Natural killer cell (primary cell): ENCODE measurements around the gene PEPD. TPM values are rescaled to one million over a fixed set of nuclear protein-coding genes. Genes with fewer than 3 reads are reported as not detected.

ENCODE experiments used
- ATAC-seq, 3 donors: fragments of 150-1000 bp in 2 of 3; fragments of 200-7000 bp in 1 of 3; cut with Tn5 transposase; 1 replicate in 1 of 3; 2 replicates in 2 of 3; pipeline ENCODE4 v1.10.0; 2021; ENCODE audit warnings: mild to moderate bottlenecking in 2 of 3, moderate library complexity in 2 of 3
- DNase-seq, 2 donors: peaks; one replicate each; pipeline versions ENCODE4 v3.0.0 to v3.0.0-alpha.2; 2013 to 2021; ENCODE audit warnings: mixed read lengths in 1 of 2
- H3K27ac ChIP-seq: one replicate; pipeline ENCODE4 v1.5.1; 2013; ENCODE audit warnings: mild to moderate bottlenecking, low read length
- H3K27me3 ChIP-seq: one replicate; pipeline ENCODE4 v1.6.1; 2013; ENCODE audit warnings: low read length; ENCODE audit not compliant: control insufficient read depth, insufficient read depth
- H3K36me3 ChIP-seq: one replicate; pipeline ENCODE4 v1.6.1; 2013; ENCODE audit warnings: low read length; ENCODE audit not compliant: control insufficient read depth, insufficient read depth
- H3K4me1 ChIP-seq: one replicate; pipeline ENCODE4 v1.6.1; 2013; ENCODE audit warnings: low read length; ENCODE audit not compliant: control insufficient read depth, insufficient read depth
- H3K4me3 ChIP-seq: one replicate; pipeline ENCODE4 v1.5.1; 2013; ENCODE audit warnings: low read length
- H3K9me3 ChIP-seq: one replicate; pipeline ENCODE4 v1.6.1; 2013; ENCODE audit warnings: low read length; ENCODE audit not compliant: control insufficient read depth, insufficient read depth
- H3K27ac Mint-ChIP-seq, 2 donors: one replicate each; pipeline ENCODE4 v1.8.0; 2022; ENCODE audit warnings: mild to moderate bottlenecking in 2 of 2, mixed read lengths in 2 of 2, moderate library complexity in 1 of 2
- H3K27me3 Mint-ChIP-seq, 2 donors: one replicate each; pipeline ENCODE4 v1.8.0; 2022; ENCODE audit warnings: low read depth in 2 of 2, mixed read lengths in 2 of 2
- H3K36me3 Mint-ChIP-seq: one replicate; pipeline ENCODE4 v1.8.0; 2022; ENCODE audit warnings: mixed read lengths
- H3K4me1 Mint-ChIP-seq, 2 donors: one replicate each; pipeline ENCODE4 v1.8.0; 2022; ENCODE audit warnings: mixed read lengths in 2 of 2
- H3K4me3 Mint-ChIP-seq: one replicate; pipeline ENCODE4 v1.8.0; 2022; ENCODE audit warnings: mild to moderate bottlenecking, moderate library complexity, mixed read lengths
- H3K9me3 Mint-ChIP-seq, 2 donors: one replicate each; pipeline ENCODE4 v1.8.0; 2022; ENCODE audit warnings: mixed read lengths in 2 of 2
- WGBS: methylation state at CpG from one replicate; pipeline ENCODE4 v1.1.7; 2013; ENCODE audit warnings: missing lambda C conversion rate; ENCODE audit not compliant: insufficient coverage; 5-methylcytosine and 5-hydroxymethylcytosine counted together
- intact Hi-C: fragments of 100-400 bp; cut with micrococcal nuclease; formaldehyde crosslinking; loops from one replicate; pipeline ENCODE4 v1.14.2; 2022
- total RNA-seq, 4 donors: library from RNA; stranded (reverse); fragments of 120-200 nt in 1 of 4; gene quantifications; one replicate each; pipeline versions ENCODE4 v1.2.3 to v1.2.4, GENCODE V29; 2013 to 2022
- TF ChIP-seq, protein P1 (sequence below): fragments of 200-600 bp; IDR thresholded peaks from one replicate; pipeline ENCODE4 v1.8.0; 2022; ENCODE audit warnings: antibody characterized with exemption

Gene PEPD
- total RNA-seq, 3 donors from 2014 or later (not counting 1 experiment from before 2014, with no cell fraction given), result 33.9 to 42.2 (median 40.9) TPM

DNA sequence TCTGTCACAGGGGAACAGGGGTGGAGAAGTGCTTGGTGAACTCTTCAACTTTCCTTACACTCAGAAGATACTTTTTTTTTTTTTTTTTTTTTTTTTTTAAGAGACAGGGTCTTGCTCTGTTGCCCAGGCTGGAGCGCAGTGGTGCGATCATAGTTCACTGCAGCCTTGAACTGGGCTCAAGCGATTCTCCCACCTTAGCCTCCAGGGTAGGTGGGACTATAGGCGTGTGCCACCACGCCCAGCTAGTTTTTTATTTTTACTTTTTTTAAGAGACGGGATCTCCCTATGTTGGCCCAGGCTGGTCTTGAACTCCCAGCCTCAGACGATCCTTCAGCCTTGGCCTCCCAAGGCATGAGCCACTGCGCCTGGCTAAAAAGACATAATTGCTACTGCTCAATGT is 136.6 kb downstream of the PEPD start:
- peaks cover 21% of the 10 kb centered on the region for H3K36me3 ChIP-seq
- intact Hi-C loops, result no loop called here

DNA sequence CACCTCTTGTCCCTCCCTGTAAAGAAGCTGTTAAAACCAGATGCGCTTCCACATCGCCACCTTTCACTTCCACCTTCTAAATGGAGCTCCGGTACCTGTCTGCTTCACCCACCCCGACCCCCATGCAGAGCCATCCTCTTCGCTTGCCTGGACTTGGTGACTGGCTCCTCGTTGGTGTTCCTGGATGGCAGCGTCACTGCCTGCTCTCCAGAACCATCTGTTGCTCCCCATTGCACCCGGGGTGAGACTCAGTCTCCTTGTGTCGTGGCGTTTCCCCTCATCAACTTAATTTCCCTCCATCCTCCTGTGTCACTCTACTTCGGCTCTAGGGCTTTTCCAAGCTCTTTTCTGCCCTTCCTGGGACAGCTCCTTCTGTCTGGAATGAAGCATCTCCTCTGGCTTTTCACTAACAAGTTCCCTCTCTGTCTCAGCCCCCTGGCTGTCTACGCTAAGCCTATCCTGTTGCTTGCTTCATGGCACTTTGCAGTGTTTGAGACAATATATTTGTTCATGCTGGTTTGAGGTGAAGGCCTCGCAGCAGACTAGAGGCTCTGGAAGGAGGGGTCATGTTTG is 137.8 kb downstream of the PEPD start:
- no peak overlapping the region for H3K4me3 ChIP-seq
- peaks cover 28% of the 10 kb centered on the region for H3K36me3 ChIP-seq
- H3K9me3 Mint-ChIP-seq, result no peaks in the 10 kb centered on the region
- no peaks in the 10 kb centered on the region for H3K27me3 ChIP-seq
- intact Hi-C loops, result no loop called here
- no peaks in the 10 kb centered on the region for H3K36me3 Mint-ChIP-seq
- no peaks in the 10 kb centered on the region for H3K27me3 Mint-ChIP-seq
- TF ChIP-seq, protein P1, sequence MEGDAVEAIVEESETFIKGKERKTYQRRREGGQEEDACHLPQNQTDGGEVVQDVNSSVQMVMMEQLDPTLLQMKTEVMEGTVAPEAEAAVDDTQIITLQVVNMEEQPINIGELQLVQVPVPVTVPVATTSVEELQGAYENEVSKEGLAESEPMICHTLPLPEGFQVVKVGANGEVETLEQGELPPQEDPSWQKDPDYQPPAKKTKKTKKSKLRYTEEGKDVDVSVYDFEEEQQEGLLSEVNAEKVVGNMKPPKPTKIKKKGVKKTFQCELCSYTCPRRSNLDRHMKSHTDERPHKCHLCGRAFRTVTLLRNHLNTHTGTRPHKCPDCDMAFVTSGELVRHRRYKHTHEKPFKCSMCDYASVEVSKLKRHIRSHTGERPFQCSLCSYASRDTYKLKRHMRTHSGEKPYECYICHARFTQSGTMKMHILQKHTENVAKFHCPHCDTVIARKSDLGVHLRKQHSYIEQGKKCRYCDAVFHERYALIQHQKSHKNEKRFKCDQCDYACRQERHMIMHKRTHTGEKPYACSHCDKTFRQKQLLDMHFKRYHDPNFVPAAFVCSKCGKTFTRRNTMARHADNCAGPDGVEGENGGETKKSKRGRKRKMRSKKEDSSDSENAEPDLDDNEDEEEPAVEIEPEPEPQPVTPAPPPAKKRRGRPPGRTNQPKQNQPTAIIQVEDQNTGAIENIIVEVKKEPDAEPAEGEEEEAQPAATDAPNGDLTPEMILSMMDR, result no peak
- H3K27ac ChIP-seq, result no peak overlapping the region
- peak overlapping the region in 1 of 2 donors; percentile 51 for H3K27ac Mint-ChIP-seq
- ATAC-seq (no peak), DNase-seq (no peak)
- WGBS, result 96% methylated on average over 13 of the region's 13 CpGs
- H3K4me3 Mint-ChIP-seq, result no peak overlapping the region
- no peaks in the 10 kb centered on the region for H3K9me3 ChIP-seq
- no peaks in the 10 kb centered on the region for H3K4me1 ChIP-seq
- H3K4me1 Mint-ChIP-seq, result peaks cover 27 to 35% of the 10 kb centered on the region in 2 donors

More for the DNA sequence above, 136.6 kb downstream of the PEPD start:
- Histone ChIP-seq H3K9me3 (no peaks in the 10 kb centered on the region), H3K27ac (no peak overlapping the region), H3K4me1 (no peaks in the 10 kb centered on the region), H3K27me3 (no peaks in the 10 kb centered on the region), H3K4me3 (no peak overlapping the region)
- Mint-ChIP-seq H3K36me3 (no peaks in the 10 kb centered on the region), H3K27ac (no peak overlapping the region), H3K4me3 (no peak overlapping the region), H3K4me1 (peaks cover 24 to 30% of the 10 kb centered on the region in 2 donors), H3K27me3 (no peaks in the 10 kb centered on the region), H3K9me3 (no peaks in the 10 kb centered on the region)
- no peak for DNase-seq
- WGBS, result 96% methylated on average over 8 of the region's 8 CpGs
- no peak for ATAC-seq
- TF ChIP-seq, protein P1, result no peak

DNA sequence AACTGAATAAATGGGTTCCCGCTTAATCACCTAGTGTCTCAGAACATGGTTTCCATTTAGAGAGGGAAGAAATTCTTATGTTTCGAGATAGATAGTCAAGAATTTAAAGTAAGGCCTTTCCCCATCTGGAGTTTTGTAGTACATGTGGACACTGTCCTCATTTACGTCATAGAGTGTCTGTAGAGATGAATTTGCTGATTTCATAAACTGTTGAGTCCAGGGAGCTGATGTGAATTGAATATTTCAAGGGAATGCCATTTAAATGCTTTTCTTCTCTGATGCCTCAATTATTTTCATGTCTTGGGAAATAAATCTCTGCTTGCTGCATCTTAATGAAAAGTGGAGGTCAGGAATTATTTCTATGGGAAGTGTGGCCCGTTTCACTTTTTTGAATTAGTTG is 138.6 kb downstream of the PEPD start:
- ATAC-seq (no peak), DNase-seq (no peak)
- Mint-ChIP-seq H3K4me3 (no peak overlapping the region), H3K36me3 (no peaks in the 10 kb centered on the region), H3K4me1 (peaks cover 34 to 43% of the 10 kb centered on the region in 2 donors), H3K27ac (no peak overlapping the region), H3K9me3 (no peaks in the 10 kb centered on the region), H3K27me3 (no peaks in the 10 kb centered on the region)
- Histone ChIP-seq H3K27me3 (no peaks in the 10 kb centered on the region), H3K9me3 (no peaks in the 10 kb centered on the region), H3K4me1 (no peaks in the 10 kb centered on the region), H3K4me3 (no peak overlapping the region), H3K36me3 (peaks cover 28% of the 10 kb centered on the region), H3K27ac (no peak overlapping the region)
- intact Hi-C loops, result no loop called here
- WGBS, result 96% methylated on average over 4 of the region's 4 CpGs
- TF ChIP-seq, protein P1, result no peak

DNA sequence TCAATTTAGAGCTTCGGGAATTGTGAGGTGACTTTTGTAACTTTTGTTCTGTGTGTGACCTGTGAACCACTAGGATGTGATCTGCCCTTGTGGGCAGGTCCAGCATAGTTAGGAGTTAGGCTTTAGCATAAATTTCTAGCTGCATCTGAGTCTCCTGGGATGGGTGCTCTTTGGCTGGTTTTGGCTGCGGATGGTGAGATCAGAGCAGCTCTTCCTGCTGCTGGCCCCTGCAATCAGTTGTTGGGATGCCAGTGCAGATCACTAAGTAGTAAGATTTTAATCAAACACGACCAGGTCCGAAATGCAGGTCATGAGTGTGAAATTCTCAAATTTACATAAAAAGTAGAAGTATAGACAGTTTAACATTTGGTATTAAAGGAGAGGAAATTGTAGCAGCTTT is 139.6 kb downstream of the PEPD start:
- Histone ChIP-seq H3K27ac (no peak overlapping the region), H3K4me3 (no peak overlapping the region), H3K4me1 (no peaks in the 10 kb centered on the region), H3K9me3 (no peaks in the 10 kb centered on the region), H3K36me3 (peaks cover 22% of the 10 kb centered on the region), H3K27me3 (no peaks in the 10 kb centered on the region)
- intact Hi-C loops, result no loop called here
- H3K4me1 Mint-ChIP-seq, result peaks cover 40 to 52% of the 10 kb centered on the region in 2 donors
- peak overlapping the region in 1 of 2 donors; percentile 45 for H3K27ac Mint-ChIP-seq
- TF ChIP-seq, protein P1, result no peak
- H3K4me3 Mint-ChIP-seq, result no peak overlapping the region
- H3K36me3 Mint-ChIP-seq, result no peaks in the 10 kb centered on the region
- DNase-seq, result no peak
- no peak for ATAC-seq
- no peaks in the 10 kb centered on the region for H3K9me3 Mint-ChIP-seq
- H3K27me3 Mint-ChIP-seq, result no peaks in the 10 kb centered on the region
- WGBS, result 97% methylated on average over 4 of the region's 4 CpGs
